H1 (cell line): ENCODE measurements around the gene RAB44. TPM values are rescaled to one million over a fixed set of nuclear protein-coding genes. Genes with fewer than 3 reads are reported as not detected.

Source experiments
- CTCF ChIA-PET: fragments of 300-600 bp; sonication (Branson Sonifier 250); formaldehyde crosslinking; loops from one replicate; lab custom pipeline; 2021; ENCODE audit not compliant: partially characterized antibody; lab: Charles Lee
- POLR2A ChIA-PET: fragments of 300-600 bp; sonication (Branson Sonifier 250); formaldehyde crosslinking; loops from one replicate; lab custom pipeline; 2021; ENCODE audit warnings: inconsistent platforms; ENCODE audit not compliant: partially characterized antibody; lab: Charles Lee
- DNase-seq, 2 experiments: peaks; one replicate each; pipeline versions ENCODE4 v3.0.0 to v3.0.0-alpha.2; 2010 to 2022; ENCODE audit warnings: low spot score in 2 of 2, low read depth in 1 of 2, mixed read lengths in 1 of 2
- FAIRE-seq: peaks from 2 replicates; lab custom pipeline; 2011; peaks lifted over from hg19 to GRCh38; lab: Jason Lieb, UNC
- H2AFZ ChIP-seq: 2 replicates; pipeline ENCODE4 v1.8.1; 2012; ENCODE audit warnings: low read length, inconsistent platforms
- H2AK5ac ChIP-seq: 2 replicates; pipeline ENCODE4 v1.6.1; 2013; ENCODE audit warnings: low read depth, low read length
- H2BK120ac ChIP-seq: replicated peaks from 2 replicates; pipeline ENCODE3; 2013; ENCODE audit warnings: low read depth, low read length, inconsistent platforms
- H2BK12ac ChIP-seq: 2 replicates; pipeline ENCODE4 v1.6.1; 2013; ENCODE audit warnings: low read depth, low read length
- H2BK15ac ChIP-seq: 2 replicates; pipeline ENCODE4 v1.6.1; 2013; ENCODE audit warnings: low read length
- H2BK20ac ChIP-seq: 2 replicates; pipeline ENCODE4 v1.6.1; 2013; ENCODE audit warnings: low read length
- H2BK5ac ChIP-seq: 2 replicates; pipeline ENCODE4 v1.6.1; 2013; ENCODE audit warnings: low read depth, low read length
- H3K14ac ChIP-seq: 2 replicates; pipeline ENCODE4 v1.6.1; 2013; ENCODE audit warnings: inconsistent platforms; ENCODE audit not compliant: insufficient read length
- H3K18ac ChIP-seq: 2 replicates; pipeline ENCODE4 v1.6.1; 2013; ENCODE audit warnings: low read length; ENCODE audit errors: extremely low read depth
- H3K23ac ChIP-seq: 2 replicates; pipeline ENCODE4 v1.6.1; 2013; ENCODE audit warnings: inconsistent platforms; ENCODE audit not compliant: insufficient read length
- H3K23me2 ChIP-seq: 2 replicates; pipeline ENCODE4 v1.6.1; 2013; ENCODE audit warnings: low read depth, low read length
- H3K27ac ChIP-seq: 2 replicates; pipeline ENCODE4 v1.6.1; 2011; ENCODE audit warnings: low read depth, low read length, inconsistent platforms
- H3K27me3 ChIP-seq, 4 experiments: replicated peaks in 1 of 4; 1 replicate in 1 of 4; 2 replicates in 3 of 4; pipeline versions ENCODE4 v1.6.1 to v1.8.1; 2011 to 2013; ENCODE audit warnings: low read length in 3 of 4, mild to moderate bottlenecking in 3 of 4, inconsistent platforms in 2 of 4, mixed read lengths in 2 of 4, moderate library complexity in 1 of 4; ENCODE audit not compliant: control insufficient read depth in 3 of 4, insufficient read depth in 3 of 4; ENCODE audit errors: extremely low read depth in 1 of 4
- H3K36me3 ChIP-seq, 4 experiments: 2 replicates each; pipeline versions ENCODE4 v1.6.1 to v1.8.1; 2011 to 2013; ENCODE audit warnings: mild to moderate bottlenecking in 4 of 4, low read length in 3 of 4, moderate library complexity in 2 of 4, control low read depth in 1 of 4, inconsistent platforms in 1 of 4; ENCODE audit not compliant: insufficient read depth in 4 of 4, control insufficient read depth in 2 of 4
- H3K4ac ChIP-seq: replicated peaks from 2 replicates; pipeline ENCODE3; 2013; ENCODE audit warnings: low read length, low read depth, mixed read lengths, inconsistent platforms; ENCODE audit not compliant: insufficient read length
- H3K4me1 ChIP-seq, 4 experiments: replicated peaks in 1 of 4; 1 replicate in 1 of 4; 2 replicates in 3 of 4; pipeline versions ENCODE4 v1.6.1 to v1.8.1; 2011 to 2013; ENCODE audit warnings: low read length in 3 of 4, inconsistent platforms in 2 of 4, mixed read lengths in 1 of 4; ENCODE audit not compliant: insufficient read depth in 4 of 4, control insufficient read depth in 3 of 4
- H3K4me2 ChIP-seq, 2 experiments: 2 replicates each; pipeline versions ENCODE4 v1.6.1 to v1.8.1; 2011 to 2013; ENCODE audit warnings: low read depth in 2 of 2, low read length in 2 of 2, control low read depth in 1 of 2, inconsistent platforms in 1 of 2, mild to moderate bottlenecking in 1 of 2; ENCODE audit not compliant: insufficient read depth in 1 of 2
- H3K4me3 ChIP-seq, 4 experiments: fragments of 200-600, 300-600 bp in 1 of 4; sonication (generic), shearing (Covaris generic), sonication (Bioruptor Twin) in 1 of 4; 2 replicates each; pipeline versions ENCODE4 v1.5.1 to v1.8.1; 2011 to 2016; ENCODE audit warnings: low read length in 4 of 4, low read depth in 3 of 4, control low read depth in 2 of 4, inconsistent platforms in 2 of 4, mild to moderate bottlenecking in 2 of 4, mixed read lengths in 1 of 4, moderate library complexity in 1 of 4; ENCODE audit not compliant: insufficient read depth in 2 of 4; ENCODE audit errors: extremely low read depth in 1 of 4
- H3K56ac ChIP-seq: replicated peaks from 2 replicates; pipeline ENCODE3; 2013; ENCODE audit warnings: low read depth, mild to moderate bottlenecking, mixed read lengths, low read length, inconsistent platforms; ENCODE audit not compliant: insufficient read length
- H3K79me1 ChIP-seq: 2 replicates; pipeline ENCODE4 v1.6.1; 2013; ENCODE audit warnings: low read depth, low read length, control low read depth
- H3K79me2 ChIP-seq, 2 experiments: 2 replicates each; pipeline versions ENCODE4 v1.6.1 to v1.8.1; 2012 to 2013; ENCODE audit warnings: low read length in 2 of 2, mild to moderate bottlenecking in 2 of 2, inconsistent platforms in 1 of 2; ENCODE audit not compliant: insufficient read depth in 2 of 2, control insufficient read depth in 1 of 2
- H3K9ac ChIP-seq, 4 experiments: replicated peaks in 1 of 4; 1 replicate in 1 of 4; 2 replicates in 3 of 4; pipeline versions ENCODE4 v1.6.1 to v1.8.1; 2011 to 2013; ENCODE audit warnings: low read depth in 3 of 4, low read length in 3 of 4, control low read depth in 2 of 4, mild to moderate bottlenecking in 2 of 4, moderate library complexity in 2 of 4, inconsistent platforms in 1 of 4; ENCODE audit errors: extremely low read depth in 1 of 4
- H3K9me3 ChIP-seq, 2 experiments: 2 replicates each; pipeline versions ENCODE4 v1.6.1 to v1.8.1; 2012 to 2013; ENCODE audit warnings: mild to moderate bottlenecking in 2 of 2, moderate library complexity in 2 of 2, control low read depth in 1 of 2, inconsistent platforms in 1 of 2, low read depth in 1 of 2, low read length in 1 of 2, mixed read lengths in 1 of 2; ENCODE audit not compliant: insufficient read depth in 2 of 2
- H4K20me1 ChIP-seq, 2 experiments: replicated peaks in 1 of 2; 2 replicates each; pipeline versions ENCODE3 to v1.8.1; 2011 to 2013; ENCODE audit warnings: inconsistent platforms in 2 of 2, low read length in 2 of 2, mild to moderate bottlenecking in 1 of 2; ENCODE audit not compliant: insufficient read depth in 2 of 2, control insufficient read depth in 1 of 2
- H4K5ac ChIP-seq: 2 replicates; pipeline ENCODE4 v1.6.1; 2013; ENCODE audit warnings: low read length, low read depth, mixed read lengths, inconsistent platforms; ENCODE audit not compliant: insufficient read length
- H4K8ac ChIP-seq: 2 replicates; pipeline ENCODE4 v1.8.0; 2013; ENCODE audit warnings: mild to moderate bottlenecking, moderate library complexity, low read length, inconsistent platforms; ENCODE audit not compliant: insufficient read depth; ENCODE audit errors: extremely low read depth
- H4K91ac ChIP-seq: replicated peaks from 2 replicates; pipeline ENCODE3; 2013; ENCODE audit warnings: low read length, mixed read lengths, inconsistent platforms; ENCODE audit not compliant: insufficient read length
- CHD2 ChIP-seq: IDR thresholded peaks from 2 replicates; pipeline ENCODE4 v1.6.1; 2012; ENCODE audit warnings: low read length, improper control_type of control experiment
- RAD21 ChIP-seq, 2 experiments: IDR thresholded peaks in 1 of 2; conservative IDR thresholded peaks in 1 of 2; 2 replicates each; pipeline ENCODE4 v1.6.1; 2011; ENCODE audit warnings: low read depth in 2 of 2, low read length in 2 of 2, improper control_type of control experiment in 1 of 2, inconsistent platforms in 1 of 2, mild to moderate bottlenecking in 1 of 2, moderate library complexity in 1 of 2
- SP4 ChIP-seq: IDR thresholded peaks from 2 replicates; pipeline ENCODE4 v1.6.1; 2012; ENCODE audit warnings: low read length, inconsistent platforms
- TEAD4 ChIP-seq: IDR thresholded peaks from 2 replicates; pipeline ENCODE4 v1.6.1; 2012; ENCODE audit warnings: low read depth, low read length, inconsistent platforms, mixed read lengths
- WGBS, 2 experiments: shearing (Covaris generic) in 1 of 2; methylation state at CpG; one replicate each; pipeline versions ENCODE4 v1.1.6 to v1.1.7; 2013 to 2015; ENCODE audit warnings: low lambda C conversion rate in 2 of 2, mixed read lengths in 2 of 2, inconsistent platforms in 1 of 2, low coverage in 1 of 2, missing lambda C conversion rate in 1 of 2; ENCODE audit not compliant: insufficient replicate concordance in 2 of 2, insufficient coverage in 1 of 2, insufficient read length in 1 of 2; ENCODE audit errors: extremely low coverage in 1 of 2, missing lambda C conversion rate in 1 of 2; 5-methylcytosine and 5-hydroxymethylcytosine counted together
- polyA plus RNA-seq, 7 experiments: library from polyadenylated mRNA; depleted of rRNA in 3 of 7; stranded (reverse) in 5 of 7; unstranded in 2 of 7; fragments of >200 nt in 5 of 7; fragments of 200-250 nt in 2 of 7; gene quantifications; 1 replicate in 5 of 7; 2 replicates in 1 of 7; 4 replicates in 1 of 7; pipeline versions ENCODE4 v1.2.1 to v1.2.3, GENCODE V29; 2011 to 2013; ENCODE audit warnings: missing spikeins in 2 of 7, mixed read lengths in 2 of 7
- total RNA-seq: library from RNA; stranded (reverse); fragmentation: NEBNext Ultra II Directional; extraction: Animal tissue kit (Norgen Biotek cat#: 25700); gene quantifications from 2 replicates; pipeline ENCODE4 v1.2.1, GENCODE V29; 2021

Gene RAB44
- total and polyA plus RNA-seq, 2 of the 8 experiments (the other 6 are each of a cell fraction or from before 2014, with no cell fraction given) = 0.02 TPM; not detected in 1

DNA sequence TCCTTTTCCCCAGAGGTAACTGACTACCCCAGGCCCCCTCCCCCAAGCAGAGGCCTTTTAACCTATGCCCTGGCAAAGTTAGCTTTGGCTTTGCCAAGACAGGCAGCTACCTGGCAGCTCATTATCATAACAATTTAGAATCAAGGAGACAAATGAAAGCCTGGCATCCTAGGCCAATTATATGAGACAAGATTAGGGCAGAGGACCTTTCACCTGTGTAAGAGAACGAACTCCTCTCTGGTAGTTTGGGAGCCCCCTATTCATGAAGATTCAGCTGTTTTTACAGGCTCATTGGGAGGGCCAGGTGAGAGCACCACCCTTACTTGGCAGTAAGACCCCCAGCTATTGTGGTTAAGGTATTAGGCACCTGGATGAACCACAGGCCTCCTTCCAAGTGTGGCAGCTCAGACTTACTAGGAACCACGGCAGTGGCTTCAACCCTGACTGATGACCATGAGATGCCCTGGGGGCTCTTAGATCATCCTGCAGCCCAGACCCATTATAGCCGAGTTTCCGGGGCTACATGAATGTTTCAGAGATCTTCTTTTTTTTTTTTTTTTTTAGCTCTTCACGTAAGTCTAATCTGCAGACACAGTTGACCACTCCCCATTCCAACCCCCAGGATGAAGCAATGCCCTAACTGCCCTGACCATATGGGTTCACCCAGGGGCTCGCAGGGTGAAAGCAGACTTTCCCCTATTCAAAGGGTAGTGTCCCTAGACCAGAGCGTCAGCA lies 56.2 kb downstream of the RAB44 start:
- Histone ChIP-seq H2BK5ac (no peak overlapping the region), H4K20me1 (peaks cover 0 to under 1% of the 10 kb centered on the region in 2 experiments), H3K4ac (no peak overlapping the region), H3K9ac (no peak overlapping the region), H4K5ac (no peak overlapping the region), H3K4me2 (no peak overlapping the region), H2BK120ac (no peak overlapping the region), H4K91ac (no peak overlapping the region), H2BK12ac (no peak overlapping the region), H3K4me1 (peaks cover 0 to 4% (median 2%) of the 10 kb centered on the region in 4 experiments; a peak in 3 of 7 replicates), H2AFZ (no peak overlapping the region), H3K18ac (no peak overlapping the region), H3K36me3 (no peaks in the 10 kb centered on the region), H3K23me2 (no peaks in the 10 kb centered on the region), H2BK15ac (no peak overlapping the region), H3K4me3 (no peak overlapping the region), H2AK5ac (no peak overlapping the region), H3K79me1 (no peaks in the 10 kb centered on the region), H3K23ac (no peak overlapping the region), H3K9me3 (no peaks in the 10 kb centered on the region), H3K56ac (no peak overlapping the region), H2BK20ac (no peak overlapping the region), H3K27me3 (no peaks in the 10 kb centered on the region; a peak in 1 of 7 replicates), H3K79me2 (no peaks in the 10 kb centered on the region), H3K14ac (no peak overlapping the region), H4K8ac (no peak overlapping the region), H3K27ac (no peak overlapping the region)
- FAIRE-seq (no peak), DNase-seq (no peak)
- 88% methylated on average over 7 of the region's 7 CpGs; no CpG with 5 or more reads in 1 of the 2 experiments for WGBS, 2 experiments
- CTCF ChIA-PET = interaction anchor here (0.6 to 6.9 kb wide), 14 partner anchors 9 to 423 kb away, joined by 3 to 51 read pairs (median 5); no protein-coding TSS in a partner anchor
- POLR2A ChIA-PET = interaction anchor here (1.0 to 1.5 kb wide), 4 partner anchors 23 to 154 kb away, joined by 3 to 4 read pairs (median 4); no protein-coding TSS in a partner anchor
- TF ChIP-seq CHD2 = no peak
- no peak for TF ChIP-seq RAD21 (IDR thresholded peaks at IDR 0.05 in 1 of 2, conservative IDR thresholded peaks at IDR 0.05 in 1 of 2; ENCODE audit: low read depth in 2 of 2, low read length in 2 of 2)
- no peak for TF ChIP-seq TEAD4
- no peak for TF ChIP-seq SP4
